Mammary epithelial cell (primary cell): ENCODE results near the gene WDFY3.

ENCODE experiments used
- CTCF ChIP-seq, 2 donors: IDR thresholded peaks in 1 of 2; conservative IDR thresholded peaks in 1 of 2; 2 replicates each; pipeline ENCODE4 v1.5.1; 2011 to 2012; ENCODE audit warnings: inconsistent platforms in 2 of 2, low read length in 2 of 2, mild to moderate bottlenecking in 2 of 2, control low read depth in 1 of 2, low read depth in 1 of 2; ENCODE audit not compliant: insufficient read depth in 1 of 2; ENCODE audit errors: extremely low read depth in 1 of 2
- EZH2 ChIP-seq: IDR thresholded peaks from 2 replicates; pipeline ENCODE4 v1.6.1; 2012; ENCODE audit warnings: low read length, inconsistent platforms, borderline replicate concordance

DNA sequence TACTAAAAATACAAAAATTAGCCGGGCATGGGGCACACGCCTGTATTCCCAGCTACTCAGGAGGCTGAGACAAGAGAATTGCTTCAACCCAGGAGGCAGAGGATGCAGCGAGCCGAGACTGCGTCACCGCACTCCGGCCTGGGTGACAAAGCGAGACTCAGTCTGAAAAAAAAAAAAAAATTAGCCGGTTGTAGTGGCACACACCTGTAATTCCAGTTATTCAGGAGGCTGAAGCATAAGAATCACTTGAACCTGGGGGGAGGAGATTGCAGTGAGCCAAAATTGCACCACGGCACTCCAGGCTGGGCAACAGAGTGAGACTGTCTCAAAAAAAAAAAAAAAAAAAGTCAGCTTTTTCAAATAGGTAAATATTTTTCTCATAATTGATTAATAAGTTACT is 71.9 kb downstream of the WDFY3 start:
- TF ChIP-seq CTCF (conservative IDR thresholded peaks at IDR 0.05 in 1 of 2, IDR thresholded peaks at IDR 0.05 in 1 of 2; ENCODE audit: extremely low read depth in 1 of 2, insufficient read depth in 1 of 2, low read depth in 1 of 2, low read length in 2 of 2) (no peak), EZH2 (no peak)
